OCI-LY1 (cell line): ENCODE measurements around the gene TLCD3B.

Experiments used
- EZH2 ChIP-seq: fragments of 200-600 bp; sonication (generic), shearing (Covaris generic); IDR thresholded peaks from 2 replicates; pipeline ENCODE4 v1.8.0; 2017; ENCODE audit warnings: borderline replicate concordance, mixed run types, mild to moderate bottlenecking, antibody characterized with exemption, low read length, moderate library complexity, mixed read lengths
- TF ChIP-seq, protein P1 (sequence below): fragments of 200-600 bp; sonication (generic), shearing (Covaris generic); IDR thresholded peaks from 2 replicates; pipeline ENCODE4 v1.5.1; 2017; ENCODE audit warnings: mild to moderate bottlenecking, antibody characterized with exemption, low read length, moderate library complexity, mixed read lengths

DNA sequence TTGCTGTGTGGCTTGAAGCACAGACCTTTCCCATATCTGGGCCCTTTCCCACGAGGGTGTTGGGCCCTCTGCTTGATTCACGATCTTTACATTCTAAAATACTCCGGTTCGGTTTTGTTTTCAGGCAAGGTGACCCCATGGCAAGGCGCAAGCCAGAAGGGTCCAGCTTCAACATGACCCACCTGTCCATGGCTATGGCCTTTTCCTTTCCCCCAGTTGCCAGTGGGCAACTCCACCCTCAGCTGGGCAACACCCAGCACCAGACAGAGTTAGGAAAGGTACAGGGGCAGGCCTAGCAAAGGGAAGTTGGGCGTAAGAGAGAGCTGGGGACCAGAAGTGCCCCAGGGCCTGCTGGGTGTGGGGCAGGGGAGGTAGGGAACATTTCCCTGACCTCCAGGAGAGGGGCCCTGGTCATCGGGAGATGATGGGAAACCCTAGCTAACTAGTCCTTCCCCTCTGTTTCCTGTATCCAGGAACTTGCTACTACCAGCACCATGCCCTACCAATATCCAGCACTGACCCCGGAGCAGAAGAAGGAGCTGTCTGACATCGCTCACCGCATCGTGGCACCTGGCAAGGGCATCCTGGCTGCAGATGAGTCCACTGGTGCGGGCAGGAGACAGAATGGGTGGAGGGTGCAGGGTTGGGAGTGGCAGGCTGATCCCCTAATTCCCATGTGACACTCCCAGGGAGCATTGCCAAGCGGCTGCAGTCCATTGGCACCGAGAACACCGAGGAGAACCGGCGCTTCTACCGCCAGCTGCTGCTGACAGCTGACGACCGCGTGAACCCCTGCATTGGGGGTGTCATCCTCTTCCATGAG is 35.9 kb upstream of the TLCD3B start:
- TF ChIP-seq, protein P1, sequence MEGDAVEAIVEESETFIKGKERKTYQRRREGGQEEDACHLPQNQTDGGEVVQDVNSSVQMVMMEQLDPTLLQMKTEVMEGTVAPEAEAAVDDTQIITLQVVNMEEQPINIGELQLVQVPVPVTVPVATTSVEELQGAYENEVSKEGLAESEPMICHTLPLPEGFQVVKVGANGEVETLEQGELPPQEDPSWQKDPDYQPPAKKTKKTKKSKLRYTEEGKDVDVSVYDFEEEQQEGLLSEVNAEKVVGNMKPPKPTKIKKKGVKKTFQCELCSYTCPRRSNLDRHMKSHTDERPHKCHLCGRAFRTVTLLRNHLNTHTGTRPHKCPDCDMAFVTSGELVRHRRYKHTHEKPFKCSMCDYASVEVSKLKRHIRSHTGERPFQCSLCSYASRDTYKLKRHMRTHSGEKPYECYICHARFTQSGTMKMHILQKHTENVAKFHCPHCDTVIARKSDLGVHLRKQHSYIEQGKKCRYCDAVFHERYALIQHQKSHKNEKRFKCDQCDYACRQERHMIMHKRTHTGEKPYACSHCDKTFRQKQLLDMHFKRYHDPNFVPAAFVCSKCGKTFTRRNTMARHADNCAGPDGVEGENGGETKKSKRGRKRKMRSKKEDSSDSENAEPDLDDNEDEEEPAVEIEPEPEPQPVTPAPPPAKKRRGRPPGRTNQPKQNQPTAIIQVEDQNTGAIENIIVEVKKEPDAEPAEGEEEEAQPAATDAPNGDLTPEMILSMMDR = no peak
- no peak for TF ChIP-seq EZH2
